ENCODE results near the gene TARDBP.
A peak's percentile ranks its signal among the peaks of the same experiment; 100 is the strongest.
"Not testable (repeated sequence)": the region's sequence is repeated elsewhere in the genome, so short reads cannot be mapped to it uniquely, and the experiment has no call there.

Gene TARDBP

DNA sequence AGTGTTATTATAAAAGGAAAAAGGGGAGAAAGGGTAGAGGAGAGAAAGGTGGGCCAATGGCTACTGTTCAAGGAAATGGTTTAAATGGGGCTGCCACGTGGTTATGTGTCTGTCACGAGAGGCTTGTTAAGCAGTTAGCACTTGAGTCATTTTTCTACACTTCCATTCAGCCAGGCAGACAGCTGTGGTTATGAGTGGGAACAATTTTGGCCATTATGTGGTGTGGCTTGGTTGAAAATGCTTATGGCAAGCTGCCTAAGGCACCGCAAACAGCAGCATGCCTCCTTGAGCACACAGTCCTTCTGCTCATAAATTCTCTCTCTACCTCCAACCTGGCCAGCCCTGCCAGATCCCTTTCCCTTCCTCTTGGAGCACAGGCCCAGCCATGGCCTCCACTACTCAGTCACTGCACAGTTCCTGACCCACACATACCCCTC is 50.5 kb downstream of the TARDBP start:
- TF ChIP-seq, protein P1, sequence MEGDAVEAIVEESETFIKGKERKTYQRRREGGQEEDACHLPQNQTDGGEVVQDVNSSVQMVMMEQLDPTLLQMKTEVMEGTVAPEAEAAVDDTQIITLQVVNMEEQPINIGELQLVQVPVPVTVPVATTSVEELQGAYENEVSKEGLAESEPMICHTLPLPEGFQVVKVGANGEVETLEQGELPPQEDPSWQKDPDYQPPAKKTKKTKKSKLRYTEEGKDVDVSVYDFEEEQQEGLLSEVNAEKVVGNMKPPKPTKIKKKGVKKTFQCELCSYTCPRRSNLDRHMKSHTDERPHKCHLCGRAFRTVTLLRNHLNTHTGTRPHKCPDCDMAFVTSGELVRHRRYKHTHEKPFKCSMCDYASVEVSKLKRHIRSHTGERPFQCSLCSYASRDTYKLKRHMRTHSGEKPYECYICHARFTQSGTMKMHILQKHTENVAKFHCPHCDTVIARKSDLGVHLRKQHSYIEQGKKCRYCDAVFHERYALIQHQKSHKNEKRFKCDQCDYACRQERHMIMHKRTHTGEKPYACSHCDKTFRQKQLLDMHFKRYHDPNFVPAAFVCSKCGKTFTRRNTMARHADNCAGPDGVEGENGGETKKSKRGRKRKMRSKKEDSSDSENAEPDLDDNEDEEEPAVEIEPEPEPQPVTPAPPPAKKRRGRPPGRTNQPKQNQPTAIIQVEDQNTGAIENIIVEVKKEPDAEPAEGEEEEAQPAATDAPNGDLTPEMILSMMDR (IDR thresholded peaks at IDR 0.05; ENCODE audit: low read length), result no peak
- TF ChIP-seq EZH2 (IDR thresholded peaks at IDR 0.05; ENCODE audit: borderline replicate concordance, low read length), result no peak
- no peaks in the 10 kb centered on the region for H4K20me1 ChIP-seq (ENCODE audit: insufficient read depth, low read length)
- no peak overlapping the region for H3K4me2 ChIP-seq (ENCODE audit: low read length)
- H2AFZ ChIP-seq (ENCODE audit: low read length), result no peak overlapping the region
- H3K9me2 ChIP-seq (ENCODE audit: low read depth, low read length), result no peaks in the 10 kb centered on the region
- H3K9ac ChIP-seq (ENCODE audit: low read length), result no peak overlapping the region
- H3K79me2 ChIP-seq (ENCODE audit: insufficient read depth, low read length), result peaks cover 18% of the 10 kb centered on the region; the same call in 1 of the 2 replicates
- H3K4me1 ChIP-seq (ENCODE audit: insufficient read depth, low read length, severe bottlenecking), result peaks cover 21% of the 10 kb centered on the region
- H3F3A ChIP-seq (ENCODE audit: insufficient read depth, low read length), result no peaks in the 10 kb centered on the region
- peaks cover 46% of the 10 kb centered on the region for H3K36me3 ChIP-seq (ENCODE audit: insufficient read depth, low read length)
- no peaks in the 10 kb centered on the region for H3K9me3 ChIP-seq (ENCODE audit: low read length)
- H3K27ac ChIP-seq (ENCODE audit: low read depth, low read length, poor library complexity, severe bottlenecking), result peak overlapping the region; percentile 12
- H3K27me3 ChIP-seq (ENCODE audit: insufficient read depth, low read length), result no peaks in the 10 kb centered on the region
- H3K4me3 ChIP-seq (ENCODE audit: low read depth, low read length, poor library complexity, severe bottlenecking), result no peak overlapping the region

GRCh38 chr1:11063937-11064537 is 51.6 kb downstream of the TARDBP start:
- Histone ChIP-seq H3K36me3 (ENCODE audit: insufficient read depth, low read length) (peaks cover 50% of the 10 kb centered on the region), H3K79me2 (ENCODE audit: insufficient read depth, low read length) (peaks cover 12% of the 10 kb centered on the region; the same call in 1 of the 2 replicates), H3K4me1 (ENCODE audit: insufficient read depth, low read length, severe bottlenecking) (peaks cover 13% of the 10 kb centered on the region)
- not testable (repeated sequence) for H3K9me2 ChIP-seq (ENCODE audit: low read depth, low read length); H3K9ac ChIP-seq (ENCODE audit: low read length); H3K27ac ChIP-seq (ENCODE audit: low read depth, low read length, poor library complexity, severe bottlenecking); H4K20me1 ChIP-seq (ENCODE audit: insufficient read depth, low read length); H3F3A ChIP-seq (ENCODE audit: insufficient read depth, low read length); H3K4me3 ChIP-seq (ENCODE audit: low read depth, low read length, poor library complexity, severe bottlenecking); H3K27me3 ChIP-seq (ENCODE audit: insufficient read depth, low read length); H2AFZ ChIP-seq (ENCODE audit: low read length); H3K9me3 ChIP-seq (ENCODE audit: low read length); H3K4me2 ChIP-seq (ENCODE audit: low read length)
- TF ChIP-seq, protein P1 (IDR thresholded peaks at IDR 0.05; ENCODE audit: low read length), result peak; percentile 14; the same call in 1 of the 2 replicates

DNA sequence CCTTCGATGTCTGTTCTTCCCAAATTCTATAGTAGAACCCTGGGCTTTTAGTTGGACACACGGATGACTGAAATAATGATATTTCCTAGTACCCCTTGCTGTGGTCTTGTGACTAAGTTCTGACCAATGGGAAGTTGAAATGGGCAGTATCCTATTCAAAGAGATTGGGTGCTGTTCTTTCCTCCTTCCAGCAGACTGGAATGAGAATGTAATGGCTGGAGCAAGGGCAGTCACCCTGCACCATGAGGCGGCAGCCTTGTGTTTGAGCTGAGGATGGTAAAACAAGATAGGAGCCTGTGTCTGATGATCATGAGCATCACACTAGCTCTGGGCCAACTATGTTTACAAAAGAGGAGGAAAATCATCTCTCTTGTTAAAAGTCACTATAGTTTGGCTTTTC is 52.5 kb downstream of the TARDBP start:
- Histone ChIP-seq H3K27me3 (ENCODE audit: insufficient read depth, low read length) (no peaks in the 10 kb centered on the region), H3K4me2 (ENCODE audit: low read length) (no peak overlapping the region), H3K9me2 (ENCODE audit: low read depth, low read length) (no peaks in the 10 kb centered on the region), H2AFZ (ENCODE audit: low read length) (no peak overlapping the region), H3K9me3 (ENCODE audit: low read length) (no peaks in the 10 kb centered on the region), H3K4me3 (ENCODE audit: low read depth, low read length, poor library complexity, severe bottlenecking) (no peak overlapping the region), H3K4me1 (ENCODE audit: insufficient read depth, low read length, severe bottlenecking) (peaks cover 13% of the 10 kb centered on the region), H4K20me1 (ENCODE audit: insufficient read depth, low read length) (no peaks in the 10 kb centered on the region), H3F3A (ENCODE audit: insufficient read depth, low read length) (no peaks in the 10 kb centered on the region), H3K9ac (ENCODE audit: low read length) (no peak overlapping the region), H3K79me2 (ENCODE audit: insufficient read depth, low read length) (peaks cover 6% of the 10 kb centered on the region; the same call in 1 of the 2 replicates), H3K27ac (ENCODE audit: low read depth, low read length, poor library complexity, severe bottlenecking) (no peak overlapping the region), H3K36me3 (ENCODE audit: insufficient read depth, low read length) (peaks cover 59% of the 10 kb centered on the region)
- no peak for TF ChIP-seq EZH2 (IDR thresholded peaks at IDR 0.05; ENCODE audit: borderline replicate concordance, low read length)

DNA sequence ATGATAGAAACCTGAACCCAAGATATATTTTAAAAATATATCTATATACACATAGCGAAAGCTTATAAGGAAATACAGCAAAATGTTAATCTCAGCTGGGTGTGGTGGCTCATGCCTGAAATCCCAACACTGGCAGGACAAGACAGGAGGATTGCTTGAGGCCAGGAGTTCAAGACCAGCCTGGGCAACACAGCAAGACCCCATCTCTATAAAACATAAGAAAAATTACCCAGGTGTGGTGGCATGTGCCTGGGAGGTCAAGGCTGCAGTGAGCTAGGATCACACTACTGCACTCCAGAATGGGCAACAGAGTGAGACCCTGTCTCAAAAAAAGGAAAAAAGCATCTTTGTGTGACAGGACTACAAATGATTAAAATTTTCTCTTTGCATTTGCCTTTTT is 53.3 kb downstream of the TARDBP start:
- H3K79me2 ChIP-seq (ENCODE audit: insufficient read depth, low read length), result peaks cover 2% of the 10 kb centered on the region; the same call in 1 of the 2 replicates
- H3K36me3 ChIP-seq (ENCODE audit: insufficient read depth, low read length), result peaks cover 66% of the 10 kb centered on the region
- H3F3A ChIP-seq (ENCODE audit: insufficient read depth, low read length), result no peaks in the 10 kb centered on the region
- peaks cover 10% of the 10 kb centered on the region for H3K4me1 ChIP-seq (ENCODE audit: insufficient read depth, low read length, severe bottlenecking)
- no peaks in the 10 kb centered on the region for H3K27me3 ChIP-seq (ENCODE audit: insufficient read depth, low read length)
- H2AFZ ChIP-seq (ENCODE audit: low read length), result no peak overlapping the region
- no peak overlapping the region for H3K4me2 ChIP-seq (ENCODE audit: low read length)
- no peak overlapping the region for H3K4me3 ChIP-seq (ENCODE audit: low read depth, low read length, poor library complexity, severe bottlenecking)
- H3K9me2 ChIP-seq (ENCODE audit: low read depth, low read length), result no peaks in the 10 kb centered on the region
- TF ChIP-seq, protein P1 (IDR thresholded peaks at IDR 0.05; ENCODE audit: low read length), result no peak
- no peak for TF ChIP-seq EZH2 (IDR thresholded peaks at IDR 0.05; ENCODE audit: borderline replicate concordance, low read length)
- no peaks in the 10 kb centered on the region for H4K20me1 ChIP-seq (ENCODE audit: insufficient read depth, low read length)
- H3K27ac ChIP-seq (ENCODE audit: low read depth, low read length, poor library complexity, severe bottlenecking), result no peak overlapping the region
- no peaks in the 10 kb centered on the region for H3K9me3 ChIP-seq (ENCODE audit: low read length)
- no peak overlapping the region for H3K9ac ChIP-seq (ENCODE audit: low read length)

Measured in OCI-LY1 (cell line).